Renal cortex interstitium (tissue), 11 donors: ENCODE measurements around the gene CREBBP. TPM values are rescaled to one million over a fixed set of nuclear protein-coding genes. Genes with fewer than 3 reads are reported as not detected.
"Not testable (repeated sequence)": the region's sequence is repeated elsewhere in the genome, so short reads cannot be mapped to it uniquely, and the experiment has no call there.

ENCODE experiments used
- DNase-seq, 11 donors: peaks; one replicate each; pipeline ENCODE4 v3.0.0-alpha.2; 2013; ENCODE audit warnings: low read depth in 9 of 11, low spot score in 4 of 11; ENCODE audit errors: extremely low read depth in 1 of 11
- polyA plus RNA-seq, 3 donors: library from polyadenylated mRNA; unstranded; fragments of 120-200 nt; gene quantifications; one replicate each; pipeline ENCODE4 v1.2.1, GENCODE V29; 2013; ENCODE audit not compliant: insufficient read length in 3 of 3

Gene CREBBP
- polyA plus RNA-seq, 3 donors, result 74.6 to 85.9 (median 84.2) TPM

DNA sequence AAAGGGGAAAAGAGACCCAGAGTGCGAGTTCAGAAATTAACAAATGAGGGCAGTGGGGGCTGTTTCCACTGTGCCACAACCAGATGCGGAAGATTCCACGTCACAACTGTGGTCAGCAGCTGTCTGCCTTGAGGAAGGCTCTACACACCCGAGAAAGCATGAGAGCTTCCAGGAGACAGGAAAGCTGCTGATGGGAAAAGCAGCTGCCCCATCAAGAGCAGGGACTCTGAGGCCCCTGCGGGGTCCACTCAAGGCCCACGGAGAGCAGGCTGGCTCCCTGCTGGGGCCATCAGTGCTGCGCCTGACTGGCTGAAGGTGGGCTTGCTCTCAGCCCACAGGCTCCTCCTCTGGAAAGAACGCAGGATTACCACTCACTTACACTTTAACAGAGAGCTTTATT lies 148.3 kb downstream of the CREBBP start:
- no peak for DNase-seq

DNA sequence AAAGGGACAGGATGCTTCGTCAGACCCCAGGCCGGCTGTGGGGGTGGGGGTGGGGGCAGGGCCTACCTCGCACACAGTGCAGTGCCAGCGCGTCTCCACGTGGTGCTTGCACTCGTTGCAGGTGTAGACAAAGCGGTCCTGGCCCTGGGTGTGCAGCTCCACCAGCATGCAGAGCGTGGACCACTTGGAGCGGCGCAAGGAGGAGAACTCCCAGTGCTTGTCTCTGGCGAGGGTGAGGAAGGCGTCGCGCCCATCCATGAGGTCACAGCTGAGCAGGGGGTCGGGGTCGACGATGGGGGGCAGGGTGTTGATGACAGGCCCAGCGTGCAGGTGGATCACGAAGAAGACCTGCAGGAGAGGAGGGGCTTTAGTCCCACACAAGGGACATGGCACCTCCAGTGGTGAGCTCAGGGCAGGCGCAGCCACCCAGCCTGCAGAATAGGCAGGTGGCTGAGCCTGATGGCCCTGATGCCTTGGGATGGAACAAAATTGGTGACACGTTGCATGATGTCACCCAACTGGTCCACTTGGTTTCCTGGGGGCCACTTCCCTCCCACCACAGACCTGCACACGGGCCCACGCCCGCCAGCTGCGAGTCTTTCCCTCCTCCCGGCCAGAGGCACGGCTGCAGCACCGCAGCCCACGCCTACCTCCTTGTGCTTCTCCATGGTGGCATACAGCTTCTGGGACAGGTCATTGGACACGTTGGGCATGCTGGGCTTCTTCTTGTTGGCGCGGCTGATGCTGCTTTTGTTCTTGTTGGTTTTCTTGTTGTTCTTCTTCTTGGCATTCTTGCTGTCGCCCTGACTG lies 149.2 kb downstream of the CREBBP start:
- no peak for DNase-seq

DNA sequence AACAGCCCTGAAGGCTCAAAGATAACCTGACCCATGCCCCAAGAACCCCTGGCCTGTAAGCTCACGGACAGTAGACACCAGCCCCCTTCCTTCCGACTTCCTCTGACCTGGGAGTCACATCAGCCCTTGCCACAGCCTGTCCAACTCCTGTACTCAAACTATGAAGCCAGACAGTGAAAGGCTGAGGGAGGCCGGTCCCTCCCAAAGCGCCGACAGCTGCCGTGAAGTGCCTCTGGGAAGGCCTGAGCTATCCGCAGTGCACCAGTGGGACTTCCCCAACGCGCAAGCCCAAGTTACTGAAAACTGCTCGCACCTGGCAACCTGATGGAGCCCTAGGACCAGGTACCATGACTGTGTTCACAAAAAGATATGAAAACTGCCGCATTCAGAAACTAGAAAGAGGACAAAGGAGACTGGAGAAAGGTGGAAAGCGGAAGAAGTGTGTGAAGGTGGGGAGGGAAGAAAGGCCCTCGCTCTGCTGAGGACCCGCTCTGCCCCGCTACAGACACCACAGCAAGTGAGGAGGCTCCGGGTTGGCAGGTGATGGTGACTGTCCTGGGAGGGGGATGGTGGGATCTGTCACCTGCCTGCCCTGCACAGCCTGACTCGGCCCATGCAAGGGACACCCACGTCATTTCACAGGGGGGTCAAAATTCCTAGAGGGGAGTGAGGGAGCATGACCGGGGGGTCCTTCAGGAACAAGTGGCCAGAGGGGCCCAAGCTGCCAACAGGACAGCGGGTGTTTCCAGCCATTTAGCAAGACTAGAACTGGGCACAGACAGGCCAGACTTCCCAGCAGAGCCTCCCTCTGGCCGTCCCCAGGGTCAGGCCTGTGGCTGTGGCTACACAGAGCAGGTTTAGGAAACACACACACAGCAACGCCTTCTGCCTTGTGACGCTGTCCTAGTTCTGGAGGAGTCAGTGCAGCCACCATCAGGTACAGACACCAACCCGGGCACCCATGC lies 150.1 kb downstream of the CREBBP start:
- DNase-seq, result no peak

GRCh38 chr16:3729161-3730112 lies 151.1 kb downstream of the CREBBP start:
- DNase-seq, result no peak

DNA sequence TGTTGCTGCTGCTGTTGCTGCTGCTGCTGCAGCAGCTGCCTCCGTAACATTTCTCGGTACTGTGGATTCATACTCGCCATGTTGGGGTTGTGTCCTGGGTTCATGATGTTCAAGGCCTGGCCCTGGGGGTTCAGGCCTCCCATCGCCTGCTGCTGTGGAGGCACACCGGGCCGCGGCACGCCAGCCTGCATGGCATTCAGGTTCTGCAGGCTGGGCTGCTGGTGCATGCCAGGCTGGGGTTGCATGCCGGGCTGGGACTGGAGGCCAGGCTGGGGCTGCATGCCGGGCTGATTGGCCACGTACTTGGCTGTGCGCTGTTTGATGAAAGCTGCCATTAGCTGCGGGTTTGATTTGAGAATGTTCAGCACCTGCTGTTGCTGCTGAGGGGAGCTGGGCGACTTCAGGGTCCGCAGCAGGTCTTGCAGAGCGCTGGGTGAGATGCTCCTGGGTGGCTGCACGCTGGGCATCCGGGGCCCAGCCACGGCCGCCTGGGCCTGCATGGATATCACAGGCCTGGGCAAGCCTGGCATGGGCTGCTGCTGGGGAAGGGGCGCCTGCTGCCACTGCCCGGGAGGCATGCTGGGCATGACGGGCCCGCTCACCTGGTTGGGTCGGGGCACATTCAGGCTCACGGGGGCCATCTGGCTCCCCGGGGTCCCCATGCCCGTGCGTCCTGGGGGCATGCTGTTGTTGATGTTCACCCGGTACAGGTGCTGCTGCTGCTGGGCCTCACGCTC lies 151.9 kb downstream of the CREBBP start:
- no peak for DNase-seq

- no peak for DNase-seq
Observed at GRCh38 chr16:3727806-3728381, 152.6 kb downstream of the CREBBP start.

DNA sequence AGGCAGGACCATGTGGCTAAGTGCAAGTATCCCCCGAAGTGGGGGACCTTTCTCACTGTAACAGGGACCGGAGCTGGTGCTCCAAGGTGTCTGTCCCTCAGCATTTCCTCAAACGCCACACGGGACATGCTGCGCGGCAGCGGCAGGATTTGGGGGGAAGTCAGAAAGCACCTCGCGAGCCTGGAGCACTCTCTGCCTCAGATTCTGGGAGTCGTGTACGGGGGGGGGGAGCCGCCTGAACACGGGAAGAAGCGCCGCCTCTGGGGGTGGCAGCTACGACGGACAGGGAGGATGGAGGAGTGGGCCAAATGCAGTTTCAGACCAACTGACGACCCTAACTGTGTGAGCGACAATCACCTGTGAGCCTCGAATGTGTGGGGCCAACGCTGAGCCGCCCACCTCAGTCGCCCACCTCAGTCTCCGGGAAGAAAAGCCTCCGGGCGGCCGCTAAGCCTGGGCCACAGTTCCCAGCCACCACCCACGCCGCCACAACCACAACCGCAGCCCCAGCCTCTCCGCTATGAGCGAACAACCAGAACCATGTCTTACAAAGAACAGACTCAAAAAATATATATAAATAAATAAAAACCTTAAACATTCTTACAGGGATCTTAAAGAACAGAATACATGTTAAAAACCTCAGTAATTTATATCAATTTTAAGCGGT lies 154.4 kb downstream of the CREBBP start:
- DNase-seq, result no peak

GRCh38 chr16:3725276-3725675 lies 155.2 kb downstream of the CREBBP start:
- DNase-seq, result no peak

DNA sequence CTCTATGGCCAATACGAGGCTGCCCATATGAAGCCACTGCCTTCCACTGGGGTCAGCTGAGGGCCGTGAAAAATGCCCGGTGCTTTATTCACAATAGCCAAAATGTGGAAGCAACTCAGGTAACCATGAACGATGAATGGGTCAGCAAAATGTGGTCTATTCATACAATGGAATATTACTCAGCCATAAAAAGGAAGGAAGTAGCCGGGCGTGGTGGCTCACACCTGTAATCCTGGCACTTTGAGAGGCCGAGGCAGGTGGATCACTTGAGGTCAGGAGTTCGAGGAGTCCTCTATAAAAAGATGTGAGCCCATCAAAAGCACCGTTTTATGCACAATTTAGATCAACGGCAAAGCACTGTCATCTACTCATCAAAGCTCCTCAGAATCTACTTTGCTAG lies 158.0 kb downstream of the CREBBP start:
- DNase-seq, result no peak

- no peak for DNase-seq
Observed at GRCh38 chr16:3720418-3720817, 160.1 kb downstream of the CREBBP start.

DNA sequence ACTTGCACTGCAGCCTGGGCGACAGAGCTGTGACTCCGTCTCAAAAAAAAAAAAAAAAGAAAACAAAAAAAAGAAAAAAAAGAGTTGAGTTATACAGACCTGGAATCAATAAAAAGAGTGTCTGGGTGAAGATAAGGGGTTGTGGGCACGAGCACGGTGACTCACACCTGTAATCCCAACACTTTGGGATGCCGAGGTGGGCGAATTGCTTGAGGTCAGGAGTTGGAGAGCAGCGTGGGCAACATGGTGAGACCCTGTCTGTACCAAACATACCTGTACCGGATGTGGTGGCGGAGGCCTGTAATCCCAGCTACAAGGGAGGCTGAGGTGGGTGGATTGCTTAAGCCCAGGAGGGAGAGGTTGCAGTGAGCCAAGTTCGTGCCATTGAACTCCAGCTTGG lies 161.9 kb downstream of the CREBBP start:
- no peak for DNase-seq

GRCh38 chr16:3718019-3718391 lies 162.5 kb downstream of the CREBBP start:
- DNase-seq, result no peak

- peak in 10 of 11 donors; percentile 49 to 78 (median 71) for DNase-seq
Observed at GRCh38 chr16:3717235-3718018, 163.1 kb downstream of the CREBBP start, which contains the start of gene TRAP1. TSS of gene TRAP1 (minus strand) at chr16:3717524. CDS start at chr16:3717508, 16 bp downstream.

DNA sequence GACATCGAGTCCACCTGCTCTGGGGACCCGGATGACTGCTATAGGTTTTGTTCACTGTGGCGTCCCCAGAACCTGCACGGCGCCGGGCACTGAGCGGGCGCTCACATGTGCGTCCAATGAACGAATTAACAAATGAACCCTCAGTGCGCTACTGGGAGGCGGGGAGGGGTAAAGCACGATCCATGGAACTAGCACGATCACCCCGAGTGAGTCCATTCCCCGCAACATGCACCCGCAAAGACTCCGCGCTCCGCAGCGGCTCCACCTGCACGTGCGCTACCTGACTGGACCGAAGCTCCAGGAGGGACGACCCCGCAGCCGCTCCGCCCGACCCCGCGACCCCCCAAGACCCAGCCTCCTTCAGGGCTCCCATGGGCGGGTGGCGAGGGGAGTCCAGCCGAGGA lies 163.7 kb downstream of the CREBBP start:
- DNase-seq, result peak in 1 of 11 donors; percentile 14

DNA sequence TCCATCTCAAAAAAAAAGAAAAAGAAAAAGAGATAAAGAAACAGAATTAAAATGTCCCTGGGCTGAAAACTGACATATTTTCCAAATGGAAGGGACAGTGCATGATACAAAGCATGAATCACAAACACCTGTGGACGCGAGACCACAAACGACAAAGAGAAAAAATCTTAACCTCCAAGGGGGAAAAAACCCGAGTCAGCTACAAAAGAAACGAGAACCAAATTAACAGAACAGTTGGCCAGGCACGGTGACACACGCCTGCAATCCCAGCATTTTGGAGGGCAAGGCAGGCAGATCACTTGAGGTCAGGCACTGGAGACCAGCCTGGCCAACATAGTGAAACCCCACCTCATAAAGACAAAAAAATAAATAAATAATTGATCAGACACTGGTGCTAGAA lies 165.1 kb downstream of the CREBBP start:
- DNase-seq, result no peak

- not testable (repeated sequence) for DNase-seq
Observed at GRCh38 chr16:3714378-3714777, 166.1 kb downstream of the CREBBP start.
